CD4-positive, alpha-beta T cell treated with Interleukin-6 at 100 ng/mL for 8 hours (primary cell): ENCODE results near the gene TWIST1.

Experiments
- DNase-seq: peaks from one replicate; pipeline ENCODE4 v3.0.0-alpha.2; 2020; ENCODE audit warnings: mixed read lengths, low spot score

Gene TWIST1

GRCh38 chr7:19117091-19117869 lies at the start of gene TWIST1:
Gene TWIST1, minus strand, starts transcription at chr7:19117636. Its CDS starts 315 bp downstream, at chr7:19117321.
- DNase-seq, result no peak

GRCh38 chr7:19161671-19162070 lies 44.2 kb upstream of the TWIST1 start:
- DNase-seq, result no peak

DNA sequence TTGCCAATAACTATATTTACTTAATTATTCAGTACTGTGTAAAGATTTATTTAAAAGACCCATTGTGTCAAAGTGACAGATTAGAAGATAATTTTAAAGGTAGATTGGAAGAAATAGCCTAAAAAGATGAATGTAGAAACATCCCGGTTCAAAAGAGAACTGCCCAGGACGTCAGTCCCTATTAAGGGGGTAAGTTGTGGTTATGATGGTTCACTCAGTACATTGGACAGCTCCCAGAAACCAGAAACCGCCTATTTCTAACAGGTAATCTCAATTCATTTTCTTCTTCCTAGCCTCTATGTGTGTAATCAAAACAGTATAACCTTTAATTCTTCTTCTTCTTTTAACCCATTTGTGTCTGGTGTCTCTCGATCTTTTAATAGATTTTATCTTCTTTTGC lies 29.3 kb upstream of the TWIST1 start:
- no peak for DNase-seq

GRCh38 chr7:19145434-19146115 lies 28.1 kb upstream of the TWIST1 start:
- DNase-seq, result no peak

DNA sequence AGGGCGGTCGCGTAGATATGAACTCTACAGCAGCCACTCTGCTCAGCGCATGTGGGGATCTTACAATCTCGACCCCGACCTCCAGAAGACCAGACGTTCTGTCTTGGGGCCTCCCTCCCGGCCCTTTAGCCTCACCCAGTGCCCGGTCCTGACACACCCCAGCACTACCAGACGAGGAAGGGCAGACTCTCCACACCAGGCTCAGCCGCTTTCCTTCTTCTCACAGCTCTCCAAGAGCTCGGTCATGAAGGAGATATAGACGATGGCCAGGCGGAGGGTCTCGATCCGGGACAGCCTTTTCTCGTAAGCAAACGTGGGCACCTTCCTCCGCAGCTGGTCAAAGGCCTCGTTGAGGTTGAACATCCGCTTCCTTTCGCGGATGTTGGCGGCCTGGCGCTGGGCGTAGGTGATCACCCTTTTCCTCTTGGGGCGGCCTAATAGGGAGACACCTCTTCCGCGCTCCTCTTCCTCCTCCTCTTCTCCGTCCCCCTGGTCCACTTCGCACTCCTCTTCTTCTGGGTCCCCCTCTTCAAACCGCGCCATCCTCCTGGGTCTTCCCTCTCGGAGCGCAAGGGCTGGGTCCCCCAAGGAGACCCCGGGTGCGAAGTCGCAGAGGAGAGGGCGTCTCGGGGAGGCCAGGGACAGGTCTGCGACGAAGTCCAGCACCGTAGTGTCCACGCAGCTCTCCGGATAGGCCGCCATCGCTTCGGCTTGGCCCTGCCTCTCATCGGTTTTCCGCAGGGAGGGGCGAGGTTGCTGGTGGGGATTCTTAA lies 27.4 kb upstream of the TWIST1 start, which contains the start of gene FERD3L:
FERD3L (minus strand) TSS at position 761 of the 773 bp plus-strand sequence; CDS start at position 702, 59 bp downstream.
- DNase-seq, result no peak

DNA sequence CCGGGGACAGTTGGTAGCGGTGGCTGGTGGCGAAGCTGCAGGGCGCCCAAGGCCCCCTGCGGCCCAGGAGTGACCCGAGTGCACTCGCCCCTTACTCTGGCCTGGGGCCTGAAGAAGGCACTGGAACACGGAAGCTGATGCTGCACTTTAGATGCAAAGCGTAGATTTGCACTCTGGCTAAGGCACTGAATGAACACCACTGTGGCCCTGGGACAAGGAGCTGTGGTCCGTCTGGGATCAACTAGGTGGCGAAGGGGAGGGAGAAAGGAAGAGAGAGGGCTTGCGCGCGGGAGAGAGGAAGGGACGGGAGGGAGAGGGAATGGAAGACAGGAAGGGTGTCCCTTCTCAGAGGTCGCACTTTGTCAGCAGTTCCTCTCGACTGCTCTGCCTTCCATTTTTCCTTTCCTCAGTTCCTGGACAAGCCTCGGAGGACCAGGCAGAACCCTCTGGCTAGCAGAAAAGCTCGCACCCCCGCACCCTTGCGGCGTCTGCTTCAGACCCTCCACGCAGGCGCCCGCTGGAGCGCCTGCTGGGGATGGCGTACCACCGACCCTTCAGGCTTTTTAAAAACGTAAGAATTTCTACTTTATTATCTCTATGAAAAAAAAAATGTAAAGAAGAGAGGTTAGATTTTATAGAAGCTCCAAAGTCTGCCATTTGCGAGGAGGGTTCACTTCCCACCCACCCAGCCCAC lies 26.6 kb upstream of the TWIST1 start:
- no peak for DNase-seq

DNA sequence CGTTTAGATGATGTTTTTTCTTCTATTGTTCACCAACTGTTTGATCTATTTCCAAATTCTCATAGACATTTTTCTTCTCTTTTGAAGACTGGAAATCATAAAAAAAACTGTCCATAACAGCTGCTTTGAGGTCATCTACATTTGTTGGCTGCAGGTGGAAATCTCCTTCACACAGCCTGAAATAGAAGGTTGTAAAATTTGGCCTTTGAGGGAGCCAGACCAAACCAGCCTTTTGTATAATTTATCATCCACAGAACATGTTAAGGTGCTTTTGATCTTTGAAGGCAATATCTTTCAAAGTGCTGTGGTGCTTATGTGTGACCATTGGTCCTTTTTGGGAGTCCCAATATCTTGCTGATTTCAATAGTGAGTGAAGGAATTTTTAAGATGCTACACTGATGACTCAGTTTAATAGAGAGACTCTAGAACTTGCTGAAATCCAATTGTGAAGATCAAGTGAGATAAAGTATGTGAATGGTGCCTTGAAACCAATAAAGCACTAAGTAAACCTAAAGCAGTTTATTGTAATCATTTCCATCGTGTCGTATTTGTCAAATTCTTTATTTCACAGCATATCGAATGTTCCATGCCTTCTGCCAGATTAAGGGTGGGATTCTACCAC lies 22.4 kb upstream of the TWIST1 start:
- no peak for DNase-seq

GRCh38 chr7:19133886-19134285 lies 16.4 kb upstream of the TWIST1 start:
- no peak for DNase-seq

GRCh38 chr7:19133390-19133789 lies 16.0 kb upstream of the TWIST1 start:
- no peak for DNase-seq

DNA sequence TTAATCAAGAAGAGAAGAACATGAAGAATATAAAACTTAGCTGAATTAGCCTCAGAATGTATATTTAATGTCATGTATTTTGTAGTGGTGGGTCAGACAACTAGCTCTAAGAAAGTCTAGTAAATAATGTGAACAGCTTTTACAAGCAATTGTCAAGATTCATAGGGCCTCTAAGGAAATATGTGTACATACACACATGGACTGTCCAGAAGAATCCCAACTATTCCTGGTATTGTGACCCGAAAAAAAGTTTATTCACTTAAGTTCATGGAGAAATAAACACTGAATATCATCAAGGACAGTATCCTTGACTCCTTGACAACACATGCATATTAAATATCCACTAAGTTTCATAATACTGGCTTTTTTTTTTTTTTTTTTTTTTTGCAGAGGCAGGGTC lies 11.4 kb upstream of the TWIST1 start:
- DNase-seq, result no peak

GRCh38 chr7:19121977-19122588 lies 4.6 kb upstream of the TWIST1 start:
- DNase-seq, result no peak

DNA sequence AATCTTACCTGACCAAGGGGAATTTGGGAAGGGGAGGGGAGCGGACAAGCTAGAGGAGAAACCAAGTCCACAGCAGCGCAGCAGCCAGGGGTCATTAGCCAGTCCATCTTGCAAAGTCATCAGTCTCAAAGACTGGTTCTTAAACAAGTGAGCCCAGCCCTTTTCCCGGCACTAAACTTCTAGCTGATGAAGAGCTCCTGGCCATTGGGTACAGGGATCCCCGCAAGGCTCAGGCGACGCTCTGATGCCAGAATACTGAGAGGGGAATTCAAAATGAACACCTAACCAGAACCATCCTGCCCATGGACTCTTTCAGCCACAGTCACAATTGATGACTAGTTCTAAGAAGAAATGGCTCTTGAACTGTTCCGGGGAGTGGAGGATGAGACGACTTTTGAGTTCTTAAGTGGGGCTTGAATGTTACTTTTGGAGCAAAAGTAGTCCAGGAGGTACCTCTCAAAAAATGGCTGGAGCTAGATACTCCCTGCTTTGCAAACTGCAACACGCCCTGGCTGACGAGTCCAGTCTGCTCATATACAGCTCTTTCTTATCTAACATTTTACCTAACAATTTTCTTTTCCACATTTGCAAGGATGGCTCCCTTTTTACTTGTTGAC lies 2.5 kb upstream of the TWIST1 start:
- DNase-seq, result no peak

GRCh38 chr7:19119372-19119771 lies 1.9 kb upstream of the TWIST1 start:
- DNase-seq, result no peak

- DNase-seq, result no peak
These were observed 1.4 kb upstream of the TWIST1 start for GRCh38 chr7:19118636-19119371.

GRCh38 chr7:19117870-19118608 lies 603 bp upstream of the TWIST1 start:
- DNase-seq, result no peak

DNA sequence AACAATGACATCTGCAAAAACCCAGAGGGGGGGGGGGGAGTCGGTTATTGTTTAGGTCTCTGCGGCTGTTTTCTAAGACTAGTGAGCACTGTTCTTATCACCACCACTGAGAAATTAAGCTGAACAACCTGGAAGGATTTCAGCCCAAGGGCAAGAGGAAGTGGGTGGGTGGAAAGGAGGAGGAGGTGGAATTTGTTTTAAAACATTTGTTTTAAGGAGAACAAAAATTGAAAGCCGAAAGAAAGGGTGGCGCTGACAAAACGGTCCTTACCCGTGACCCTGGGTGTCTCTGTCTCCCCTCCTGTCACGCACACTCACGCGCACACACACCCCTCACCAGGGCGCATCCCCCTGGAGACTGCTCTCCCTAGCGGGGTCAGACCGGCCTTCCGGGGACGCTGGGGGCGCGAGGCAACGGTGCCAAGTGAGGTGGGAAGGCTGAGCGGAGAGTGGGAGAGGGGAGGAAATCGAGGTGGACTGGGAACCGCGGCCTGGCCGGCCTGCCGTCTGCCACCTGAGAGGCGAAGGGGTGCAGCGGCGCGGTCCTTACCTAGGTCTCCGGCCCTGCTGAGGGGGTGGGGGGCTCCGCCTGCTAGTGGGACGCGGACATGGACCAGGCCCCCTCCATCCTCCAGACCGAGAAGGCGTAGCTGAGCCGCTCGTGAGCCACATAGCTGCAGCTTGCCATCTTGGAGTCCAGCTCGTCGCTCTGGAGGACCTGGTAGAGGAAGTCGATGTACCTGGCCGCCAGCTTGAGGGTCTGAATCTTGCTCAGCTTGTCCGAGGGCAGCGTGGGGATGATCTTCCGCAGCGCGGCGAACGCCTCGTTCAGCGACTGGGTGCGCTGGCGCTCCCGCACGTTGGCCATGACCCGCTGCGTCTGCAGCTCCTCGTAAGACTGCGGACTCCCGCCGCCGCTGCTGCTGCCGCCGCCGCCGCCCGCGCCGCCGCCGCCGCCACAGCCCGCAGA lies 1.0 kb downstream of the TWIST1 start:
- DNase-seq, result no peak

- DNase-seq, result no peak
These were observed 2.9 kb downstream of the TWIST1 start for GRCh38 chr7:19114551-19114855.

DNA sequence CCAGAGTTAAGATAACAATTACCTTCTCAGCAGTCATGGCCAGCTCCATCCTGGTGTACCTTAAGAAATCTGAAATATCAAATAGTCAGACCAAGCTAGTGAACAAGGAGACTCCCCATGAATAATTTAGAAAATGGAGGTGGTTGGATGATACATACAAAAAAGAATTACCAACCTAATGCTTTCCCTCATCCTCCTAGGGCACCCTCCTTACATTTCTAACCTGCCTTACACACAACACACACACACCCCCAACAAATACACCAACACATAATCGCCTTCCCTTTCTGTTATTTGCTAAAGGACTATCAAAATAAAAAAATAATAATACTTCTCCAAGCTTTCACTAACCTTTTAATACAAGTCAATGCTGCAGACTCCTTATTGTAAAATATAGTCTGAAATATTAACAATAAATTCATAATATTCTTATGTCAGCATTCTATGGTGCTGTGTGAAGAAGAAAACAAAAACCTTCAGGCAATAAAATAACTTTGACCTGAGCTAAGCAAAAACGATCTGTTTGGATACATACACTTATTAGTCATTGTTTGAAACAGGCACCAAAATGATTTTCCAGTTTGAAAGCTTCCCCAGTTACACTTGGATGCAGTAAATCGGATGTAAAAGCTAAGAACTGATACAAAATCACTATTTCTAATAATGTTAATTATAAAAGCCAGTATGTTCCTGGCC lies 3.4 kb downstream of the TWIST1 start:
- DNase-seq, result no peak
